Stimulated activated CD8-positive, alpha-beta memory T cell treated with anti-CD3 and anti-CD28 coated beads, Interleukin-15, amount 100 ng/mL, for 4 hours (primary cell): ENCODE measurements around the gene RNU2-63P.
"Not testable (repeated sequence)": the region's sequence is repeated elsewhere in the genome, so short reads cannot be mapped to it uniquely, and the experiment has no call there.

Experiments used
- DNase-seq, 2 donors: peaks; one replicate each; pipeline ENCODE4 v3.0.0-alpha.2; 2020; ENCODE audit warnings: low read depth in 2 of 2

Gene RNU2-63P

GRCh38 chr2:88016086-88016959 lies at the start of gene RNU2-63P:
Gene RNU2-63P, minus strand, starts transcription at chr2:88016547.
- peak; percentile 52 to 55 for DNase-seq

DNA sequence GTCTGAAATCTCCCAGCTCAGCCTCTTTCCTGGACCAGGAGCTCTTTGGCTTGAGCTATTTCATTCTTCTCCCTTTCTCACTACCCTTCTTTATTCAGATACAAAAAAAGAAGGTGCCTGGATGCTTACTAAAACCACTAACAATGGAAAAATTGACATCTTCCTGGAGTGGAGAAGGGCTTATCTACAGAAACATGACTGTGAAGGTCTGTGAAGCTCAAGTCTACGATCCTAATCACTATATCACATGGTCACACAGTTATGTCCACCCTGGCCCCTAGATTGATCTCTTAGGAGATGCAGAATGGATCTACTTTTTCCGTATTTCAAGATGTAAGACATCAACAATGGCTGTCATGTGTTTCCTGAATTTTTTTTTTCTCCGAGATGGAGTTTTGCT lies 44.9 kb upstream of the RNU2-63P start:
- no peak for DNase-seq

DNA sequence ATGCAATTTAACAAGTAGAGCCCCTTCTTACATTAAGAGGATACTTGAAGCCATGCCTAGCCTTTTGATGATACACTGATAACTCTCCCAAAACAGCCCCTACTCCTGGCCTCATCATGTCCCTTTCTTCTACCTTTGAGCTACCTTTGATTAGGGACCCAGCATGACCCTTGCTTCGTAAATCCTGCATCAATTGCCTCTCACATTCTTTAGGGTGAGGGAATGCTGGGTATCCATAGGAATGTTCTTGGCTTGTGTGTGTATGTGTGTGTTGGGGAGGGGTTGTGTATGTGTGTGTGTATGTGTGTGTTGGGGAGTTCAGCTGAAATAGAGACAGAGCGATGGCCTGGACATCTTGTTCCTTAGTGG lies 44.5 kb upstream of the RNU2-63P start:
- no peak for DNase-seq

GRCh38 chr2:88059979-88060906 lies 43.9 kb upstream of the RNU2-63P start:
- DNase-seq: no peak

DNA sequence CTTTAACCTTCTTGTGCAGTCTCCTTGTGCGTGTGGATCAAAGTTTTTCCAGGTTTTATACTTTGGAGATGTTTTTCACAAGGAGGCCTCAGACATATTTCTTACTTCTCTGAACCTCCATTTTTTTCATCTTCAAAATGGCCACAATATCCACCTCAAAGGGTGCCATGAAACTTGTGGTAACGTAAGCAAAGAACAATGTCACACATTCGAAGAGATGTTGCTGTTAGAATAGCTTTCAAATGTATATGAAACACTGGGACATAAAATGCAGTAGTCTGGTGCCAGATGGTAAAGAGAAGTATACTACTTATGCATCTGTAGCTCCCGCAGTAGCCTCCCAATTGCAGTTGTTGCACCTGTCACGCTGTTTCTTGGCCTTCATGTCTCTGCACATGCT lies 41.8 kb upstream of the RNU2-63P start:
- no peak for DNase-seq

- no peak for DNase-seq
Observed at GRCh38 chr2:88057437-88057844, 41.1 kb upstream of the RNU2-63P start.

GRCh38 chr2:88055371-88056128 lies 39.2 kb upstream of the RNU2-63P start, which contains the start of gene KRCC1:
Gene KRCC1, minus strand, starts transcription at chr2:88055783. Its CDS starts 27,220 bp downstream, at chr2:88028563.
- DNase-seq: peak; percentile 88 to 90

DNA sequence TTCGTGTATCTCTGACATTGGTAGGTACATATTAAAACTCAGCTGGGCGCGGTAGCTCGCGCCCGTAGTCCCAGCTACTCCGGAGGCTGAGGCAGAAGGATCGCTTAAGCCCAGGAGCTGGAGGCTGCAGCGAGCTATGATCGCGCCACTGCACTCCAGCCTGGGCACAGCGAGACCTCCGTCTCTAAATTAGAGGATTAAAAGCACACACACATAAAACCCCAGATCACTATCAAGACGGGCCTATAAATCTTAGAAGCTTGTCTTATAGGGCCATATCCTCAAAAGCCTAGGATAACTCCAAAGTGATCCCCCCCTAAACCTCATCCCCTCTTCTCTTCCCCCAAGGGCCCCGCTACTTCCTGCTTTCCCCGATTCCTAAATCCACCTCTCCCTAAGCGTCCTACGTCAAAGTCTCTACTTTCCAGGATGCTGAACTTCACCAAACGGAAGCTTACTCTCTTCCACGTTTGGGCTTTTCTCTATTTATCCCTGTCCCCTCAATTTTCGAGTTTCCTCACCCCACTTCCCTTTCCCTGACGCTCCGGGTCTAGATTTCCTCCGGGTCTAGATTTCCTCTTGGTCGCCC lies 38.5 kb upstream of the RNU2-63P start:
- DNase-seq: no peak

DNA sequence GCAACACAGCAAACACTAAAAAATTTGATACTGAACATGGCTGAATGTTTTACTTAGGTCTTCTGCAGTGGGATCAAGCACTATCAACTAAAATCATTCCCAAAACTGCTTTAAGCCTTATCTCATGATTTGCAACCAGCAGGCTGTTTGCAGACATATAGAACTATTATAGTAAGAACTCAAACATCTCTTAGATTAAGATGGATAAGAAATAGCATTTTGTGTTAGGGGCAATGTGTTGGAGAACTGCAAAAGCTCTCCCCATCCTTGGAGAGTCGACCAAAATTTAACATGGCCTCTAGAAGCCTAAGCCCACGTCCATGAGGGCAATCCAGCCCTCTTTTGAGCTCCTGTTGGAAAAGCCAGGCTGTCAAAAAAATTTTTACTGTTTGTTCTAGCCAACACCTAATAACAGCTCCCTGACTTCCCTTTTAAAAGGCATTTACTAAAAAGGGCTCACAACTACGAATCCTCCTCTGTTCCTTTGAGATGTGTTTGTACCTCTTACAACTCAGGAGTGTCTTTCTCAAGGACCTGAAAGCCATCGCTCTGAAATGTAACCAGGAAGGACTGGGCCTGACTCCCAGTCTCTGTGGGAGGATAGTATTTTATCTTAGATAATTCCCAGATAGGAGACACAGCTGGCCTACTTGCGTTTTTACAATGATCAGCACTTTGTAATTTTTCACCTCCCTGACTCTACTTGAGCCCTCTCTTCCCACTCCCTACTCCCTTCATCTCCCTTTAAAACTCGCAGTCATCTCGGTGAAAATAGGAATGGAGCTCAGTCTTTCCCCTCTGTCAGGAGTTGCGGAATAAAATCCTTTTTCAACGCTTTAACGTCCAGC lies 37.8 kb upstream of the RNU2-63P start:
- no peak for DNase-seq

GRCh38 chr2:88053296-88053695 lies 36.9 kb upstream of the RNU2-63P start:
- no peak for DNase-seq

- no peak for DNase-seq
Observed at GRCh38 chr2:88051792-88052191, 35.4 kb upstream of the RNU2-63P start.

DNA sequence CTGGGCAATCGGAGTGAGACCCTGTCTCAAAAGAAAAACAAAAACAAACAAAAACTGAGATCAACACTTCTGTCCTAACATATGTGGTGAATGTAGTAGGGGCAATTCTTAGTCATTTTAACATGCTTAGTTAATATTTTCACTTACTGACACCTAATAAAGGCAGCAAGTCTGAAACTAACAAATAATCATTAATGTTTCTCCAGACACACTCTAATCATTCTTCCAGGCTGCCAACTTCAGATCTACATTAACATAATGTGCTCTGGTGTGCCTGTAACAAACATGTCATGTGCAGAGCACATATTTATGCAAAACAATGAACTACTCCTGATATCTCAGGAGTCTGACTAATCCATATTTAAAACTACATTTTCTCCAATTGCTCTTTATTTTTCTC lies 33.3 kb upstream of the RNU2-63P start:
- no peak for DNase-seq

GRCh38 chr2:88048541-88048940 lies 32.2 kb upstream of the RNU2-63P start:
- DNase-seq: no peak

- DNase-seq: not testable (repeated sequence)
Observed at GRCh38 chr2:88045561-88045960, 29.2 kb upstream of the RNU2-63P start.

DNA sequence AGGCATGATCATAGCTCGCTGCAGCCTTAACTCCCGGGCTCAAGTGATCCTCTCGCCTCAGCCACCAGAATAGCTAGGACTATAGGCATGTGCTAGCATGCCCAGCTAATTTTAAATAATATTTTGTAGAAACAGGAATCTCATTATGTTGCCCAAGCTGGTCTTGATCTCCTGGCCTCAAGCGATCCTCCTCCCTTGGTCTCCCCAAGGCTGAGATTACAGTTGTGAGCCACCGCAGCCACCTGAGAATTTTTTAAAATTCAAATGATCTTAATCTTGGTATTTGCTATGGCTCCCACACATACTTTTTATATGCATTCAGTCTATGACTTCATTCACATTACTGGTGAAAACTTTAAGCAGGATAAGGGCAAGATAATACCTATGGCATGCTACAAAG lies 26.1 kb upstream of the RNU2-63P start:
- DNase-seq: no peak

GRCh38 chr2:88038263-88039105 lies 22.1 kb upstream of the RNU2-63P start:
- DNase-seq: no peak

- DNase-seq: no peak
Observed at GRCh38 chr2:88036606-88037005, 20.3 kb upstream of the RNU2-63P start.

DNA sequence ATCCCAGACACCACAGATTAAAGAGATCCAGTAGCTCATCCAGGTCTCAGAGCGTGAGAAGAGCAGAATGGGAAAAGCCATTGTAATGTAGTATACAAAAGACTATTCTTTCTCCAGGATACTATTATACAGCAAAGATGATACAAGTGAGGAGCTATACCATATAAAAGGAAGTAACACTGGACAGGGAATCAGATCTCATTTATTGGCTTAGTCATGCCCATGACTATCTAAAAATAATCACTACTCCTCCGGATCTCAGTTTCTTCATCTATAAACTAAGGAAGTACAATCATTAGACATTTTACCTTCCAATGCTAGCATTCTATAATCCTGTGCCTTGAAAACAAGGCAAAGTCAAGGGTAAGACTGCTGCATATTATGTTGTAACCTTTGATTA lies 19.8 kb upstream of the RNU2-63P start:
- no peak for DNase-seq

- no peak for DNase-seq
Observed at GRCh38 chr2:88032070-88032702, 15.8 kb upstream of the RNU2-63P start.
